IMR-90 (cell line): ENCODE data around the gene C7orf33. TPM values are rescaled to one million over a fixed set of nuclear protein-coding genes. Genes with fewer than 3 reads are reported as not detected.

Experiments used
- ATAC-seq: fragments of 200-7000 bp; cut with Tn5 transposase; 2 replicates; pipeline ENCODE4 v1.9.1; 2020; ENCODE audit warnings: low read depth, mild to moderate bottlenecking, moderate library complexity
- BruUV-seq: library from RNA; stranded (reverse); fragments of 400-500 nt; replicated peaks from 2 replicates; lab custom pipeline; 2021; lab: Mats Ljungman, UMichigan
- CTCF ChIA-PET: fragments of 300-600 bp; formaldehyde crosslinking; extraction: SDS; loops from one replicate; lab custom pipeline; 2021; ENCODE audit warnings: antibody characterized with exemption; lab: Yijun Ruan, JAX
- POLR2A ChIA-PET: fragments of 300-600 bp; sonication (Branson Sonifier 250); formaldehyde crosslinking; loops from one replicate; lab custom pipeline; 2022; ENCODE audit warnings: antibody characterized with exemption; ENCODE audit not compliant: unreplicated experiment; lab: Charles Lee
- DNase-seq: peaks from one replicate; pipeline ENCODE4 v3.0.0; 2013
- H2AFZ ChIP-seq: replicated peaks from 2 replicates; pipeline ENCODE3; 2013; ENCODE audit warnings: low read length, mild to moderate bottlenecking; ENCODE audit not compliant: poor library complexity
- H2AK5ac ChIP-seq: 2 replicates; pipeline ENCODE4 v1.6.1; 2013; ENCODE audit warnings: low read depth, low read length, inconsistent platforms
- H2AK9ac ChIP-seq: replicated peaks from 2 replicates; pipeline ENCODE3; 2013; ENCODE audit warnings: mild to moderate bottlenecking, low read depth, low read length, moderate library complexity; ENCODE audit not compliant: poor library complexity
- H2BK120ac ChIP-seq: 2 replicates; pipeline ENCODE4 v1.6.1; 2013; ENCODE audit warnings: low read depth, low read length, inconsistent platforms
- H2BK15ac ChIP-seq: 3 replicates; pipeline ENCODE4 v1.6.1; 2013; ENCODE audit warnings: low read depth, low read length, inconsistent platforms
- H2BK20ac ChIP-seq: 2 replicates; pipeline ENCODE4 v1.6.1; 2013; ENCODE audit warnings: low read depth, mild to moderate bottlenecking, inconsistent platforms, low read length, moderate library complexity
- H2BK5ac ChIP-seq: 2 replicates; pipeline ENCODE4 v1.6.1; 2013; ENCODE audit warnings: mild to moderate bottlenecking, low read depth, low read length, inconsistent platforms; ENCODE audit not compliant: poor library complexity, severe bottlenecking
- H3K14ac ChIP-seq: replicated peaks from 2 replicates; pipeline ENCODE4 v1.6.1; 2013; ENCODE audit warnings: low read depth, low read length, inconsistent platforms
- H3K18ac ChIP-seq: 2 replicates; pipeline ENCODE4 v1.6.1; 2013; ENCODE audit warnings: low read depth, low read length, control low read depth
- H3K23ac ChIP-seq: 2 replicates; pipeline ENCODE4 v1.6.1; 2013; ENCODE audit warnings: low read depth, low read length, inconsistent platforms
- H3K27ac ChIP-seq: 2 replicates; pipeline ENCODE4 v1.5.1; 2013; ENCODE audit warnings: mild to moderate bottlenecking, control low read depth, low read length; ENCODE audit not compliant: insufficient read depth
- H3K27me3 ChIP-seq: 2 replicates; pipeline ENCODE4 v1.6.1; 2013; ENCODE audit warnings: low read length; ENCODE audit not compliant: control insufficient read depth, insufficient read depth
- H3K36me3 ChIP-seq: 2 replicates; pipeline ENCODE4 v1.6.1; 2013; ENCODE audit warnings: low read length, mixed read lengths; ENCODE audit not compliant: control insufficient read depth, insufficient read depth
- H3K4ac ChIP-seq: 2 replicates; pipeline ENCODE4 v1.6.1; 2013; ENCODE audit warnings: low read depth, low read length, inconsistent platforms
- H3K4me1 ChIP-seq: 2 replicates; pipeline ENCODE4 v1.6.1; 2013; ENCODE audit warnings: low read length, mixed read lengths; ENCODE audit not compliant: control insufficient read depth, insufficient read depth
- H3K4me2 ChIP-seq: 2 replicates; pipeline ENCODE4 v1.6.1; 2013; ENCODE audit warnings: low read depth, mild to moderate bottlenecking, control low read depth, low read length, moderate library complexity
- H3K4me3 ChIP-seq: 2 replicates; pipeline ENCODE4 v1.5.1; 2013; ENCODE audit warnings: low read depth, mild to moderate bottlenecking, control low read depth, low read length, moderate library complexity; ENCODE audit not compliant: insufficient read depth
- H3K56ac ChIP-seq: 2 replicates; pipeline ENCODE4 v1.6.1; 2013; ENCODE audit warnings: low read length, inconsistent platforms; ENCODE audit not compliant: insufficient read depth; ENCODE audit errors: extremely low read depth
- H3K79me1 ChIP-seq, 2 experiments: 2 replicates each; pipeline ENCODE4 v1.6.1; 2013; ENCODE audit warnings: low read length in 2 of 2, inconsistent platforms in 1 of 2, low read depth in 1 of 2
- H3K9ac ChIP-seq: 2 replicates; pipeline ENCODE4 v1.6.1; 2013; ENCODE audit warnings: low read depth, low read length, control low read depth
- H3K9me1 ChIP-seq: 2 replicates; pipeline ENCODE4 v1.6.1; 2013; ENCODE audit warnings: low read length, inconsistent platforms; ENCODE audit not compliant: insufficient read depth
- H3K9me3 ChIP-seq: 2 replicates; pipeline ENCODE4 v1.6.1; 2013; ENCODE audit warnings: low read length; ENCODE audit not compliant: control insufficient read depth, insufficient read depth
- H4K20me1 ChIP-seq: 2 replicates; pipeline ENCODE4 v1.6.1; 2013; ENCODE audit warnings: low read length, inconsistent platforms; ENCODE audit not compliant: insufficient read depth
- H4K5ac ChIP-seq: 2 replicates; pipeline ENCODE4 v1.6.1; 2013; ENCODE audit warnings: mild to moderate bottlenecking, low read depth, low read length, control low read depth
- H4K8ac ChIP-seq, 2 experiments: 2 replicates each; pipeline ENCODE4 v1.6.1; 2013; ENCODE audit warnings: low read depth in 2 of 2, low read length in 2 of 2, control low read depth in 1 of 2, inconsistent platforms in 1 of 2
- H4K91ac ChIP-seq: 2 replicates; pipeline ENCODE4 v1.6.1; 2013; ENCODE audit warnings: low read depth, low read length, inconsistent platforms; ENCODE audit not compliant: insufficient read depth
- MXI1 ChIP-seq: IDR thresholded peaks from 2 replicates; pipeline ENCODE4 v1.6.1; 2012; ENCODE audit warnings: low read depth, mild to moderate bottlenecking, low read length, moderate library complexity, borderline replicate concordance
- SMC3 ChIP-seq: fragments of 150-350 bp; IDR thresholded peaks from 2 replicates; pipeline ENCODE4 v1.6.1; 2016; ENCODE audit warnings: low read depth, mild to moderate bottlenecking, antibody characterized with exemption, low read length, moderate library complexity
- USF2 ChIP-seq: fragments of 150-350 bp; IDR thresholded peaks from 2 replicates; pipeline ENCODE4 v1.6.1; 2017; ENCODE audit warnings: mild to moderate bottlenecking, antibody characterized with exemption, low read length, low read depth
- WGBS, 2 experiments: methylation state at CpG; one replicate each; pipeline versions ENCODE4 v1.1.5 to v1.1.7; 2013; ENCODE audit warnings: missing lambda C conversion rate in 2 of 2; ENCODE audit not compliant: insufficient read length in 1 of 2; ENCODE audit errors: extremely low coverage in 2 of 2; 5-methylcytosine and 5-hydroxymethylcytosine counted together
- dilution Hi-C: fragments of 300-500 bp; cut with HindIII; formaldehyde crosslinking; loops from one replicate; pipeline ENCODE4 v1.14.3; 2018; ENCODE audit warnings: low sequenced_read_pairs; ENCODE audit not compliant: unreplicated experiment
- in situ Hi-C: fragments of 300-500 bp; cut with MboI; formaldehyde crosslinking; loops from 3 replicates; pipeline ENCODE4 v1.14.3; 2019; ENCODE audit warnings: low sequenced_read_pairs, inconsistent platforms, mixed read lengths
- intact Hi-C: fragments of 100-400 bp; cut with micrococcal nuclease; formaldehyde crosslinking; loops from 2 replicates; pipeline ENCODE4 v1.10.0; 2022
- polyA plus RNA-seq, 3 experiments: library from polyadenylated mRNA; depleted of rRNA; stranded (reverse); fragments of >200 nt; gene quantifications; 2 replicates each; pipeline ENCODE4 v1.2.3, GENCODE V29; 2012; ENCODE audit warnings: low replicate concordance in 1 of 3
- total RNA-seq: library from RNA; depleted of rRNA; stranded (reverse); fragments of >200 nt; gene quantifications from 2 replicates; pipeline ENCODE4 v1.2.3, GENCODE V29; 2012

C7orf33 gene
- total and polyA plus RNA-seq, 2 of the 4 experiments (the other 2 are of a cell fraction), result not detected

DNA sequence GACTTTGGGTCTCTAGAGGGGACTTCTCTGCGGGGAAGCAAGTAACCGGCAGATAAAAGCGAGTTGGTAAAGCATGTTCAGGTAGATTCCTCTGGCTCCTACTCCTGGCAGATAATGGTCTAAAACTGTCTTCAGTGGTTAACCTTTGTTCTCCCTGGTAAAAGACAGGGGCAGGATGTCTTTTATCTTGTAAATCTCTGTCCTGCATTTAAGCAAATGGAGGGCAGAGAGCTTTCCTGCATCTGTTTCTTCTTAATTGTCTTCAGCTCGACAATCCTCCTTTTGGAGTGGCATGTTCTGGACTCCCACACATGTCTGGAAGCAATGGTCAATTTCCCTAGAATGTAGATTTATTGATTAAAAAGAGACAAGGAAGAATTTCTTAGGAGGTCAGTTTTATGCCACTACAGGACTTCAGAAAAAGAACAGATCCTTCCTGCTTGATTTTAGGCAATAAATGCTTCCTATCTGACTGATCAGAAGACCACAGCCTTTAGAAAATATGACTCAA lies 16.6 kb downstream of the C7orf33 start:
- no peaks in the 10 kb centered on the region for H4K20me1 ChIP-seq
- DNase-seq, result no peak
- no peaks in the 10 kb centered on the region; the same call in 1 of the 2 replicates for H3K27me3 ChIP-seq
- no peaks in the 10 kb centered on the region for H3K4me1 ChIP-seq
- no peak overlapping the region for H3K4me2 ChIP-seq
- H2AFZ ChIP-seq, result no peak overlapping the region
- H3K9me1 ChIP-seq, result no peaks in the 10 kb centered on the region
- H3K27ac ChIP-seq, result no peak overlapping the region
- H3K79me1 ChIP-seq, result no peaks in the 10 kb centered on the region
- ATAC-seq, result no peak
- no peak overlapping the region for H3K23ac ChIP-seq
- no peak overlapping the region for H3K18ac ChIP-seq
- H4K8ac ChIP-seq, result no peak overlapping the region
- no peak overlapping the region for H4K91ac ChIP-seq
- H2BK20ac ChIP-seq, result no peak overlapping the region
- H2BK5ac ChIP-seq, result no peak overlapping the region
- dilution Hi-C loops, result no loop called here
- H3K4me3 ChIP-seq, result no peak overlapping the region
- H3K36me3 ChIP-seq, result no peaks in the 10 kb centered on the region
- no peak overlapping the region for H3K56ac ChIP-seq
- H2BK120ac ChIP-seq, result no peak overlapping the region
- H2AK9ac ChIP-seq, result no peak overlapping the region
- no peak overlapping the region for H3K14ac ChIP-seq
- no peak overlapping the region for H2AK5ac ChIP-seq
- no peak overlapping the region for H4K5ac ChIP-seq
- no peak for TF ChIP-seq SMC3
- no peak for TF ChIP-seq MXI1
- no peak for TF ChIP-seq USF2
- no peak overlapping the region for H3K9ac ChIP-seq
- intact Hi-C loops, result no loop called here
- H3K9me3 ChIP-seq, result peaks cover 2% of the 10 kb centered on the region; the same call in 1 of the 2 replicates
- no CpG with 5 or more reads among the region's 4 CpGs for WGBS, 2 experiments
- CTCF ChIA-PET, result interaction anchor here (0.9 kb wide), 1 partner anchor 15 kb away, joined by 8 read pairs; no protein-coding TSS in a partner anchor
- no peak overlapping the region for H2BK15ac ChIP-seq
- in situ Hi-C loops, result no loop called here
- H3K4ac ChIP-seq, result no peak overlapping the region
- no TSS peak for BruUV-seq
- POLR2A ChIA-PET, result no interaction called here
